ENCODE results near the gene CCNI2.
A peak's percentile ranks its signal among the peaks of the same experiment; 100 is the strongest.

CCNI2 gene

DNA sequence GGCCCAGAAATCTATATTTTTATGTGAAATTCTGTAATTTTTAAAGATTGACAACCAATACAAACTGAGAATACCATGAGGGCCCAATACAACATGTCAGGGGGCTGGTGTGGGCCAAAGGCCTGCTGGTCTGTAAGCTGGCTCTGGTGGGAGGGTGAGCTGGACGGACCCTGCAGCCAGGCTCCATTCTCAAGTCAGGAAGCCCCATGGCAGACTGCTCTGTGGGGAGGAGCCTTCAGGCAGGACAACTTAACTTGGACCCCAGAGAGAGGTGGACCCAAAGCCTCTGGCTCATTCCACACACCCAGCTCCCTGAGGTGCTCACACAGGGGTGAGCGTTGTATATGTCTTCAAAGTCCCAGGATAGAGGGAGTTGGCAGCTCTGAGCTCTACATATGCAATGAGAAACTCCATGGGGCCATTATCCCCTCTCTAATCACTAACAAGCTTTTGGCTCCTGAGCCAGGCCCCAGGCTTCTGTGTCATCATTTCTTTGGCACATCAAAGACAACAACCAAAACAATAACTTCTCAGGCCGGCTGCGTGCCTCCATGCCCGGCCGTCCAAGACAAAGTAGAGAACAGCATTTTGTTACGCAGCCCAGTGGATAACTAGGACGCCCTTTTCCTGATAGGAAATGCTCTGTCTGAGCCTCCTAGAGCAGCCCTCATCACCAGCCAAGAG lies 23.4 kb downstream of the CCNI2 start:
- Histone ChIP-seq H3K18ac (ENCODE audit: low read depth in 1 of 2, low read length in 2 of 2) (peak overlapping the region in 1 of 2 experiments; percentile 23), H2BK12ac (ENCODE audit: low read length in 2 of 2) (no peak overlapping the region), H3K4me1 (ENCODE audit: control insufficient read depth, insufficient read depth, low read depth, low read length) (peaks cover 55% of the 10 kb centered on the region), H3K9ac (ENCODE audit: low read length) (no peak overlapping the region), H3K14ac (ENCODE audit: low read length in 2 of 2) (no peak overlapping the region), H2BK120ac (ENCODE audit: low read depth, low read length) (peak overlapping the region; percentile 68), H4K91ac (ENCODE audit: low read length) (no peak overlapping the region), H4K8ac (ENCODE audit: low read length) (no peak overlapping the region), H3K4ac (ENCODE audit: low read depth in 1 of 2, low read length in 2 of 2) (peak overlapping the region in 1 of 2 experiments; percentile 30), H3K23ac (ENCODE audit: low read length in 2 of 2) (no peak overlapping the region), H2AFZ (ENCODE audit: low read depth, low read length) (no peak overlapping the region), H2BK5ac (ENCODE audit: low read depth, low read length, poor library complexity, severe bottlenecking) (no peak overlapping the region), H3K4me3 (ENCODE audit: insufficient read depth in 1 of 2, low read depth in 1 of 2, low read length in 2 of 2) (no peak overlapping the region), H3K79me1 (replicated peaks; ENCODE audit: low read length, poor library complexity, severe bottlenecking) (peaks cover 60% of the 10 kb centered on the region), H3K4me2 (ENCODE audit: low read length, poor library complexity, severe bottlenecking) (no peak overlapping the region), H2BK15ac (ENCODE audit: low read depth, poor library complexity, severe bottlenecking) (no peak overlapping the region), H2AK5ac (ENCODE audit: low read length, severe bottlenecking) (peak overlapping the region; percentile 51), H3K27ac (ENCODE audit: low read length, poor library complexity, severe bottlenecking) (no peak overlapping the region), H3K9me3 (ENCODE audit: control insufficient read depth, low read length) (no peaks in the 10 kb centered on the region), H3K27me3 (ENCODE audit: control insufficient read depth in 1 of 2, insufficient read depth in 1 of 2, low read length in 2 of 2) (no peaks in the 10 kb centered on the region), H3K36me3 (ENCODE audit: control insufficient read depth in 1 of 2, insufficient read depth in 2 of 2, low read depth in 1 of 2, low read length in 2 of 2) (peaks cover 0 to 31% of the 10 kb centered on the region in 2 experiments)
- no peak for DNase-seq
- WGBS, result 96% methylated on average over 8 of the region's 8 CpGs

DNA sequence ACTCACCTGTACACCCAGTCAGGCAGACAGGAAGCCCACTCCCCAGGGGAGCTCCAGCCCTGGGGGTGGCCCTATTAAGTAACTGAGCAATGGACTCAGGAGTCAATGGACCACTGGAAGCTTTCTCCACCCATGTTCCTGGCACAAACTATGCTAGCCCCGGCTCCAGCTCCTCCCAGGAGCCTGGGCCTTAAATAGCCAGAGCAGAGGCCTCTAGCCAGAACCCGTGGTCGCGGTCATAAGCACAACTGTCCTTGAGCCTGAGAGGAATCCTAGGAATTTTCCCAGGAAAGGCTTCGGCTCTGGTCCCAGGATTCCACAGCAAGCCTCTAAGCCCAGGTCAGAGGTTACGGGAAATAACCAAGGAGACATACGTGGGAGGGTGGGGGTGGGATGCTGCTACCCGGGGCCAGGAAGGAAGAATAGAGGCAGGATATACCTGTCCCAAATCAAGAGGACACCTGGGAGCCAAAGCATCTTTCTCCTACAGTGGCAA lies 24.3 kb downstream of the CCNI2 start:
- peak; percentile 93 for DNase-seq
- WGBS, result 20% methylated on average over 7 of the region's 8 CpGs
- no peak overlapping the region for H2BK5ac ChIP-seq (ENCODE audit: low read depth, low read length, poor library complexity, severe bottlenecking)

DNA sequence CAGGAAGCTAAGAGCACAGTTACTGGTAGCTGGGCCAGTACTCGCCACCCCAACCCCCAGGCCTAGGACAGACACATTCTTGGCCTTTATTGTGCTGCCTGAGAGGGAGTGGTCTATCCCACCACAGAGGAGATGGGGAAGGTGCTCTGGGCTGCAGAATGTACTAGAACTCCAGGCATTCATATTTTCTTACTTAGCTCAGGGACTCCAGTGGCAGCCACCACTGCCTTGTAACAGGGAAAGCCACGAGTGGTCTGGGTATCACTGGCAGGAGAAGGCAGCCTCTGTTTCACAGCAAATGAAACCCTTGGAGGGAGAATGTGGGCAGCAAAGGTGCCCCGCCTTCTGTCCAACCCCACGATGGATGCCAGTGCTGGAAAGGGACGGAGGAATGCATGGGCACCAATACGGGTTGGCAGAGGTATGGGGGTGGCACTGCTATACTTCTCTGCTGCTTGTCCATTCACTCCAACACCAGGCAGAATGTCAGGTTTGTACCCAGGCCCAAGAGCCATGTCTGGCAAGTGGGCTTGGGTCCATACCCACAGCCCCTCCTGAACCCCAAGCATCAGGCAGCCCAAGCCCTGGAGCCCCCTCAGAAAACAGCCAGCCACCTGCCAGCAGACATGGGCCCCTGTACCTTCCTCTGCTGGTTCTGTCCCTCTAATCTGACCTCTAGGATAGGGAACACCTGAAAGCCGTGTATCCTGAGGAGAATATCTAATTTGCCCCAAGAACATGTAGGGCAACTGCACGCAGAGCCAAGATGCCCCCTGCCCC lies 25.3 kb downstream of the CCNI2 start:
- Histone ChIP-seq H3K9me3 (ENCODE audit: control insufficient read depth, low read length) (no peaks in the 10 kb centered on the region), H3K79me1 (replicated peaks; ENCODE audit: low read length, poor library complexity, severe bottlenecking) (peaks cover 46% of the 10 kb centered on the region), H3K27ac (ENCODE audit: low read length, poor library complexity, severe bottlenecking) (no peak overlapping the region), H2AFZ (ENCODE audit: low read depth, low read length) (no peak overlapping the region), H3K23ac (ENCODE audit: low read length in 2 of 2) (peak overlapping the region in 1 of 2 experiments; percentile 48), H3K36me3 (ENCODE audit: control insufficient read depth in 1 of 2, insufficient read depth in 2 of 2, low read depth in 1 of 2, low read length in 2 of 2) (peaks cover 0 to 23% of the 10 kb centered on the region in 2 experiments), H3K4ac (ENCODE audit: low read depth in 1 of 2, low read length in 2 of 2) (peak overlapping the region in 1 of 2 experiments; percentile 46), H4K91ac (ENCODE audit: low read length) (no peak overlapping the region), H2AK5ac (ENCODE audit: low read length, severe bottlenecking) (peak overlapping the region; percentile 88), H3K14ac (ENCODE audit: low read length in 2 of 2) (no peak overlapping the region), H2BK15ac (ENCODE audit: low read depth, poor library complexity, severe bottlenecking) (no peak overlapping the region), H2BK12ac (ENCODE audit: low read length in 2 of 2) (peak overlapping the region in 1 of 2 experiments; percentile 28), H2BK120ac (ENCODE audit: low read depth, low read length) (no peak overlapping the region), H3K4me2 (ENCODE audit: low read length, poor library complexity, severe bottlenecking) (no peak overlapping the region), H4K8ac (ENCODE audit: low read length) (peak overlapping the region; percentile 7), H3K18ac (ENCODE audit: low read depth in 1 of 2, low read length in 2 of 2) (peak overlapping the region; percentile 56 to 82), H3K27me3 (ENCODE audit: control insufficient read depth in 1 of 2, insufficient read depth in 1 of 2, low read length in 2 of 2) (no peaks in the 10 kb centered on the region), H2BK5ac (ENCODE audit: low read depth, low read length, poor library complexity, severe bottlenecking) (no peak overlapping the region), H3K4me3 (ENCODE audit: insufficient read depth in 1 of 2, low read depth in 1 of 2, low read length in 2 of 2) (no peak overlapping the region), H3K4me1 (ENCODE audit: control insufficient read depth, insufficient read depth, low read depth, low read length) (peaks cover 54% of the 10 kb centered on the region), H3K9ac (ENCODE audit: low read length) (no peak overlapping the region)
- WGBS, result 95% methylated on average over 7 of the region's 8 CpGs
- no peak for DNase-seq

More for the DNA sequence above, 24.3 kb downstream of the CCNI2 start:
- H3K4me1 ChIP-seq (ENCODE audit: control insufficient read depth, insufficient read depth, low read depth, low read length), result peaks cover 58% of the 10 kb centered on the region
- H3K9me3 ChIP-seq (ENCODE audit: control insufficient read depth, low read length), result no peaks in the 10 kb centered on the region
- H3K79me1 ChIP-seq (replicated peaks; ENCODE audit: low read length, poor library complexity, severe bottlenecking), result peaks cover 53% of the 10 kb centered on the region
- H3K4ac ChIP-seq (ENCODE audit: low read depth in 1 of 2, low read length in 2 of 2), result no peak overlapping the region
- H4K8ac ChIP-seq (ENCODE audit: low read length), result peak overlapping the region; percentile 27
- no peak overlapping the region for H3K4me2 ChIP-seq (ENCODE audit: low read length, poor library complexity, severe bottlenecking)
- H3K9ac ChIP-seq (ENCODE audit: low read length), result no peak overlapping the region
- peaks cover 0 to 23% of the 10 kb centered on the region in 2 experiments for H3K36me3 ChIP-seq (ENCODE audit: control insufficient read depth in 1 of 2, insufficient read depth in 2 of 2, low read depth in 1 of 2, low read length in 2 of 2)
- H3K4me3 ChIP-seq (ENCODE audit: insufficient read depth in 1 of 2, low read depth in 1 of 2, low read length in 2 of 2), result no peak overlapping the region
- H3K18ac ChIP-seq (ENCODE audit: low read depth in 1 of 2, low read length in 2 of 2), result peak overlapping the region; percentile 13 to 56
- no peak overlapping the region for H2AK5ac ChIP-seq (ENCODE audit: low read length, severe bottlenecking)
- peak overlapping the region in 1 of 2 experiments; percentile 37 for H2BK12ac ChIP-seq (ENCODE audit: low read length in 2 of 2)
- peak overlapping the region; percentile 5 for H3K27ac ChIP-seq (ENCODE audit: low read length, poor library complexity, severe bottlenecking)
- H2BK120ac ChIP-seq (ENCODE audit: low read depth, low read length), result peak overlapping the region; percentile 68
- no peak overlapping the region for H2AFZ ChIP-seq (ENCODE audit: low read depth, low read length)
- no peaks in the 10 kb centered on the region for H3K27me3 ChIP-seq (ENCODE audit: control insufficient read depth in 1 of 2, insufficient read depth in 1 of 2, low read length in 2 of 2)
- peak overlapping the region; percentile 29 for H2BK15ac ChIP-seq (ENCODE audit: low read depth, poor library complexity, severe bottlenecking)
- peak overlapping the region in 1 of 2 experiments; percentile 9 for H3K23ac ChIP-seq (ENCODE audit: low read length in 2 of 2)
- H4K91ac ChIP-seq (ENCODE audit: low read length), result no peak overlapping the region
- H3K14ac ChIP-seq (ENCODE audit: low read length in 2 of 2), result no peak overlapping the region

DNA sequence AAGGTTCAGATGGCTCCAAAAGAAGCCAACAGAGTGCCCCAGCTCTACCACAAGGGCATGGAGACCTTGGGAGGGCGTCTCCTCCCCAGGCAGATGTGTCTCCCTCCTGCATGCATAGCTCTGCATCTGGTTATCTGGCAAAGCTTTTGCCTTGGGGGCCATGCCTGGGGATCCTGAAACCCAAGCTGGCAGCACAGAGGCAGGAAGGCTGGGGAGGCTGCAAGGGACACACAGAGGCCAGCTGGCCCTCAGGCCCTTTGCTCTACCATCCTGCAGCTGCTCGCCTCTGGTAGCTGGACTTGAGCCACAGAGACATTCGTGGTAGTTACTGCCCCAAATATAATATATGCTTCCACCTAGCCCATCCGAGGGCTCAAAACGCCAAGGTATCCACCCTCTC lies 25.9 kb downstream of the CCNI2 start:
- H2BK15ac ChIP-seq (ENCODE audit: low read depth, poor library complexity, severe bottlenecking), result no peak overlapping the region
- H3K18ac ChIP-seq (ENCODE audit: low read depth in 1 of 2, low read length in 2 of 2), result no peak overlapping the region
- no peak overlapping the region for H4K91ac ChIP-seq (ENCODE audit: low read length)
- H3K9me3 ChIP-seq (ENCODE audit: control insufficient read depth, low read length), result no peaks in the 10 kb centered on the region
- no peak overlapping the region for H2BK120ac ChIP-seq (ENCODE audit: low read depth, low read length)
- H3K27ac ChIP-seq (ENCODE audit: low read length, poor library complexity, severe bottlenecking), result no peak overlapping the region
- 95% methylated on average over 5 of the region's 5 CpGs for WGBS
- no peak for DNase-seq
- H3K23ac ChIP-seq (ENCODE audit: low read length in 2 of 2), result no peak overlapping the region
- peak overlapping the region; percentile 88 for H2AK5ac ChIP-seq (ENCODE audit: low read length, severe bottlenecking)
- peaks cover 54% of the 10 kb centered on the region for H3K4me1 ChIP-seq (ENCODE audit: control insufficient read depth, insufficient read depth, low read depth, low read length)
- no peak overlapping the region for H4K8ac ChIP-seq (ENCODE audit: low read length)
- no peak overlapping the region for H3K4me2 ChIP-seq (ENCODE audit: low read length, poor library complexity, severe bottlenecking)
- peak overlapping the region in 1 of 2 experiments; percentile 11 for H2BK12ac ChIP-seq (ENCODE audit: low read length in 2 of 2)
- H2BK5ac ChIP-seq (ENCODE audit: low read depth, low read length, poor library complexity, severe bottlenecking), result no peak overlapping the region
- H3K27me3 ChIP-seq (ENCODE audit: control insufficient read depth in 1 of 2, insufficient read depth in 1 of 2, low read length in 2 of 2), result no peaks in the 10 kb centered on the region
- no peak overlapping the region for H3K4me3 ChIP-seq (ENCODE audit: insufficient read depth in 1 of 2, low read depth in 1 of 2, low read length in 2 of 2)
- no peak overlapping the region for H2AFZ ChIP-seq (ENCODE audit: low read depth, low read length)
- peaks cover 0 to 23% of the 10 kb centered on the region in 2 experiments for H3K36me3 ChIP-seq (ENCODE audit: control insufficient read depth in 1 of 2, insufficient read depth in 2 of 2, low read depth in 1 of 2, low read length in 2 of 2)
- H3K9ac ChIP-seq (ENCODE audit: low read length), result no peak overlapping the region
- H3K79me1 ChIP-seq (replicated peaks; ENCODE audit: low read length, poor library complexity, severe bottlenecking), result peaks cover 49% of the 10 kb centered on the region
- no peak overlapping the region for H3K14ac ChIP-seq (ENCODE audit: low read length in 2 of 2)
- H3K4ac ChIP-seq (ENCODE audit: low read depth in 1 of 2, low read length in 2 of 2), result no peak overlapping the region
